Measurements from ENCODE around the gene ARFGAP1.
A peak's percentile ranks its signal among the peaks of the same experiment; 100 is the strongest.
"Not testable (repeated sequence)": the region's sequence is repeated elsewhere in the genome, so short reads cannot be mapped to it uniquely, and the experiment has no call there.

ARFGAP1 gene

GRCh38 chr20:63249891-63250290, 22.7 kb upstream of the ARFGAP1 start:
- H3K4me3 ChIP-seq (ENCODE audit: insufficient read length, low read depth): no peak overlapping the region
- no peaks in the 10 kb centered on the region; the same call in 1 of the 2 replicates for H3K9me3 ChIP-seq (ENCODE audit: insufficient read depth, low read length)
- no peaks in the 10 kb centered on the region for H3K36me3 ChIP-seq (ENCODE audit: insufficient read depth, insufficient read length, low read length)
- H3K9ac ChIP-seq (ENCODE audit: insufficient read length, low read depth): no peak overlapping the region
- no peak for DNase-seq (ENCODE audit: low read depth, low spot score)
- H3K4me1 ChIP-seq (ENCODE audit: insufficient read depth, insufficient read length): peaks cover 33% of the 10 kb centered on the region
- no peak for TF ChIP-seq ZNF274 (IDR thresholded peaks at IDR 0.05; ENCODE audit: low read depth, low read length)
- no peak for TF ChIP-seq SUZ12 (IDR thresholded peaks at IDR 0.05; ENCODE audit: extremely low read depth, insufficient read depth, insufficient read length)
- no peak for TF ChIP-seq YY1 (IDR thresholded peaks at IDR 0.05; ENCODE audit: insufficient read depth, insufficient read length)
- H3K27me3 ChIP-seq (ENCODE audit: insufficient read depth, insufficient read length): peaks cover 20% of the 10 kb centered on the region

DNA sequence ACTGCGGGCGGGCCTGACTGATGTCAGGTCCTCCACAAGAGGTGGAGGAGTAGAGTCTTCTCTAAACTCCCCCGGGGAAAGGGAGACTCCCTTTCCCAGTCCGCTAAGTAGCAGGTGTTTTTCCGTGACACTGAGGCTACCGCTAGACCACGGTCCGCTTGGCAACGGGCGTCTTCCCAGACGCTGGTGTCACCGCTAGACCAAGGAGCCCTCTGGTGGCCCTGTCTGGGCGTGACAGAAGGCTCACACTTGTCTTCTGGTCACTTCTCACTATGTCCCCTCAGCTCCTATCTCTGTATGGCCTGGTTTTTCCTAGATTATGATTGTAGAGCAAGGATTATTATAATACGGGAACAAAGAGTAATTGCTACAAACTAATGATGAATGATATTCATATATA, 21.3 kb upstream of the ARFGAP1 start:
- DNase-seq (ENCODE audit: low read depth, low spot score); H3K9me3 ChIP-seq (ENCODE audit: insufficient read depth, low read length); H3K9ac ChIP-seq (ENCODE audit: insufficient read length, low read depth); H3K4me3 ChIP-seq (ENCODE audit: insufficient read length, low read depth); H3K36me3 ChIP-seq (ENCODE audit: insufficient read depth, insufficient read length, low read length): not testable (repeated sequence)
- H3K27me3 ChIP-seq (ENCODE audit: insufficient read depth, insufficient read length): peaks cover 34% of the 10 kb centered on the region
- peaks cover 46% of the 10 kb centered on the region for H3K4me1 ChIP-seq (ENCODE audit: insufficient read depth, insufficient read length)

DNA sequence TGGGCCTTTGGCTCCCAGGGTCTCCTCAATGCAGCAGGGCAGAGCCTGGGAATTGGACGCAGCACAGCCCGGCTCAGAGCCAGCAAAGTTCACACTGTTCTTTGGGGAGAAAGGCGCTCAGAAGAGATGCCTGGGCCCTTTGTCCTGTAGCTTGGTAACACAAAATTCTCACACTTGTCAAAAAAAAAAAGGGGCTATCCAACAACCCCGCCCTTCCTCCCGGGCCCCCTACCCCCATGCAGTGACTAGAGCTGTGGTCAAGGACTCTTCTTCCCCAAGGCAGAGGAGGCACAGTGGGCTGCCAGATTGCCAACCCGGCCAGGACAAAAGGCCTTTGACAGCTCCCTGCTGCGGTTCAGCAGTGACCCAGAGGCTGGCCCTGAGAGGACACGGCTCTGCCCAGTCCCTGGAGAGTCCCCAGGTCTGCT, 20.3 kb upstream of the ARFGAP1 start:
- DNase-seq (ENCODE audit: low read depth, low spot score): no peak
- Histone ChIP-seq H3K9me3 (ENCODE audit: insufficient read depth, low read length) (no peaks in the 10 kb centered on the region; the same call in 1 of the 2 replicates), H3K27me3 (ENCODE audit: insufficient read depth, insufficient read length) (peaks cover 41% of the 10 kb centered on the region), H3K9ac (ENCODE audit: insufficient read length, low read depth) (no peak overlapping the region), H3K4me1 (ENCODE audit: insufficient read depth, insufficient read length) (peaks cover 47% of the 10 kb centered on the region), H3K36me3 (ENCODE audit: insufficient read depth, insufficient read length, low read length) (peaks cover 3% of the 10 kb centered on the region), H3K4me3 (ENCODE audit: insufficient read length, low read depth) (no peak overlapping the region)
- TF ChIP-seq YY1 (IDR thresholded peaks at IDR 0.05; ENCODE audit: insufficient read depth, insufficient read length): no peak
- no peak for TF ChIP-seq SUZ12 (IDR thresholded peaks at IDR 0.05; ENCODE audit: extremely low read depth, insufficient read depth, insufficient read length)
- TF ChIP-seq ZNF274 (IDR thresholded peaks at IDR 0.05; ENCODE audit: low read depth, low read length): no peak

GRCh38 chr20:63253065-63253437, 19.6 kb upstream of the ARFGAP1 start:
- Histone ChIP-seq H3K9ac (ENCODE audit: insufficient read length, low read depth) (peak overlapping the region; percentile 77), H3K27me3 (ENCODE audit: insufficient read depth, insufficient read length) (peaks cover 41% of the 10 kb centered on the region)

GRCh38 chr20:63253438-63254231, 19.0 kb upstream of the ARFGAP1 start:
- Histone ChIP-seq H3K9ac (ENCODE audit: insufficient read length, low read depth) (peak overlapping the region; percentile 84), H3K36me3 (ENCODE audit: insufficient read depth, insufficient read length, low read length) (peaks cover 3% of the 10 kb centered on the region), H3K27me3 (ENCODE audit: insufficient read depth, insufficient read length) (peaks cover 41% of the 10 kb centered on the region), H3K4me3 (ENCODE audit: insufficient read length, low read depth) (peak overlapping the region; percentile 64), H3K4me1 (ENCODE audit: insufficient read depth, insufficient read length) (peaks cover 42% of the 10 kb centered on the region), H3K9me3 (ENCODE audit: insufficient read depth, low read length) (no peaks in the 10 kb centered on the region; the same call in 1 of the 2 replicates)
- no peak for TF ChIP-seq ZNF274 (IDR thresholded peaks at IDR 0.05; ENCODE audit: low read depth, low read length)
- no peak for TF ChIP-seq SUZ12 (IDR thresholded peaks at IDR 0.05; ENCODE audit: extremely low read depth, insufficient read depth, insufficient read length)
- no peak for TF ChIP-seq YY1 (IDR thresholded peaks at IDR 0.05; ENCODE audit: insufficient read depth, insufficient read length)
- DNase-seq (ENCODE audit: low read depth, low spot score): peak; percentile 72

More at GRCh38 chr20:63253065-63253437, 19.6 kb upstream of the ARFGAP1 start:
- no peaks in the 10 kb centered on the region; the same call in 1 of the 2 replicates for H3K9me3 ChIP-seq (ENCODE audit: insufficient read depth, low read length)
- H3K36me3 ChIP-seq (ENCODE audit: insufficient read depth, insufficient read length, low read length): peaks cover 3% of the 10 kb centered on the region
- no peak for TF ChIP-seq SUZ12 (IDR thresholded peaks at IDR 0.05; ENCODE audit: extremely low read depth, insufficient read depth, insufficient read length)
- TF ChIP-seq ZNF274 (IDR thresholded peaks at IDR 0.05; ENCODE audit: low read depth, low read length): no peak
- no peak for TF ChIP-seq YY1 (IDR thresholded peaks at IDR 0.05; ENCODE audit: insufficient read depth, insufficient read length)
- peak overlapping the region; percentile 38 for H3K4me3 ChIP-seq (ENCODE audit: insufficient read length, low read depth)
- DNase-seq (ENCODE audit: low read depth, low spot score): no peak
- peaks cover 47% of the 10 kb centered on the region for H3K4me1 ChIP-seq (ENCODE audit: insufficient read depth, insufficient read length)

DNA sequence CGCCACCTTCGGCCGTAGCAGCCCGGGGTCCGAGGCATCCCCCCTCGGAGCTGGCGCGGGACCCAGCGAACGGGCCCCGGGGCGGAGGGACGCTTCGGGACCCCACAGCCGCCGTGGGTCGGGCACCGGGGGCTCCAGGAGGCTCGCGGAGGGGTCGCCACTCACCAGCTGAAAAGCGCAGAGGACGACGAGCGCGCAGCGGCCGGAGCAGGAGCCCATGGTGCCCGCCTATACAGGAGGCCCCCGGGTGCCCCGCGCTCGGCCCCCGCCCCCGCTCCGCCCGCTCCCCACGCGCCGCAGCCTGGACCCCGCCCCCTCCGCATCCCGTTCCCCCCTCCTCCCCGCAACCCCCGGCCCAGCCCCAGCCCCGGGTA, 18.4 kb upstream of the ARFGAP1 start, which contains the start of gene NKAIN4:
Gene NKAIN4 (minus strand): TSS at position 232 of the 374 bp plus-strand sequence. CDS start 13 bp downstream, at position 219.
- Histone ChIP-seq H3K36me3 (ENCODE audit: insufficient read depth, insufficient read length, low read length) (peaks cover 3% of the 10 kb centered on the region), H3K9me3 (ENCODE audit: insufficient read depth, low read length) (no peaks in the 10 kb centered on the region; the same call in 1 of the 2 replicates), H3K4me1 (ENCODE audit: insufficient read depth, insufficient read length) (peaks cover 46% of the 10 kb centered on the region), H3K9ac (ENCODE audit: insufficient read length, low read depth) (peak within 1 kb of the TSS; percentile 84), H3K4me3 (ENCODE audit: insufficient read length, low read depth) (peak within 1 kb of the TSS; percentile 64), H3K27me3 (ENCODE audit: insufficient read depth, insufficient read length) (peaks cover 41% of the 10 kb centered on the region)
- DNase-seq (ENCODE audit: low read depth, low spot score): no peak
- TF ChIP-seq SUZ12 (IDR thresholded peaks at IDR 0.05; ENCODE audit: extremely low read depth, insufficient read depth, insufficient read length): no peak
- TF ChIP-seq YY1 (IDR thresholded peaks at IDR 0.05; ENCODE audit: insufficient read depth, insufficient read length): no peak
- TF ChIP-seq ZNF274 (IDR thresholded peaks at IDR 0.05; ENCODE audit: low read depth, low read length): no peak

- TF ChIP-seq ZNF274 (IDR thresholded peaks at IDR 0.05; ENCODE audit: low read depth, low read length) (no peak), SUZ12 (IDR thresholded peaks at IDR 0.05; ENCODE audit: extremely low read depth, insufficient read depth, insufficient read length) (no peak), YY1 (IDR thresholded peaks at IDR 0.05; ENCODE audit: insufficient read depth, insufficient read length) (no peak)
- no peaks in the 10 kb centered on the region; the same call in 1 of the 2 replicates for H3K9me3 ChIP-seq (ENCODE audit: insufficient read depth, low read length)
- H3K36me3 ChIP-seq (ENCODE audit: insufficient read depth, insufficient read length, low read length): peaks cover 3% of the 10 kb centered on the region
- peaks cover 52% of the 10 kb centered on the region for H3K4me1 ChIP-seq (ENCODE audit: insufficient read depth, insufficient read length)
- H3K9ac ChIP-seq (ENCODE audit: insufficient read length, low read depth): peak overlapping the region; percentile 74
- peak overlapping the region; percentile 28 for H3K4me3 ChIP-seq (ENCODE audit: insufficient read length, low read depth)
- peaks cover 41% of the 10 kb centered on the region for H3K27me3 ChIP-seq (ENCODE audit: insufficient read depth, insufficient read length)
- no peak for DNase-seq (ENCODE audit: low read depth, low spot score)
Observed at GRCh38 chr20:63254606-63255384, 17.8 kb upstream of the ARFGAP1 start.

Measured in NT2/D1 (cell line).